GM06990 (cell line): ENCODE data around the gene BACH1.
A peak's percentile ranks its signal among the peaks of the same experiment; 100 is the strongest.
"Not testable (repeated sequence)": the region's sequence is repeated elsewhere in the genome, so short reads cannot be mapped to it uniquely, and the experiment has no call there.

Experiments used
- DNase-seq: peaks from one replicate; pipeline ENCODE4 v3.0.0-alpha.2; 2011; ENCODE audit not compliant: insufficient read length; ENCODE audit errors: extremely low read depth
- H3K27me3 ChIP-seq: replicated peaks from 2 replicates; pipeline ENCODE4 v1.6.0; 2011; ENCODE audit warnings: low read length; ENCODE audit not compliant: control insufficient read depth, insufficient read depth
- H3K36me3 ChIP-seq: 2 replicates; pipeline ENCODE4 v1.5.1; 2011; ENCODE audit warnings: low read length; ENCODE audit not compliant: control insufficient read depth, insufficient read depth
- H3K4me3 ChIP-seq: replicated peaks from 2 replicates; pipeline ENCODE4 v1.5.1; 2011; ENCODE audit warnings: low read depth, mild to moderate bottlenecking, control low read depth, low read length
- TF ChIP-seq, protein P1 (sequence below): IDR thresholded peaks from 2 replicates; pipeline ENCODE4 v1.5.1; 2011; ENCODE audit warnings: low read length, control low read depth, mild to moderate bottlenecking, inconsistent platforms; ENCODE audit not compliant: insufficient read depth, poor library complexity, severe bottlenecking

Gene BACH1

DNA sequence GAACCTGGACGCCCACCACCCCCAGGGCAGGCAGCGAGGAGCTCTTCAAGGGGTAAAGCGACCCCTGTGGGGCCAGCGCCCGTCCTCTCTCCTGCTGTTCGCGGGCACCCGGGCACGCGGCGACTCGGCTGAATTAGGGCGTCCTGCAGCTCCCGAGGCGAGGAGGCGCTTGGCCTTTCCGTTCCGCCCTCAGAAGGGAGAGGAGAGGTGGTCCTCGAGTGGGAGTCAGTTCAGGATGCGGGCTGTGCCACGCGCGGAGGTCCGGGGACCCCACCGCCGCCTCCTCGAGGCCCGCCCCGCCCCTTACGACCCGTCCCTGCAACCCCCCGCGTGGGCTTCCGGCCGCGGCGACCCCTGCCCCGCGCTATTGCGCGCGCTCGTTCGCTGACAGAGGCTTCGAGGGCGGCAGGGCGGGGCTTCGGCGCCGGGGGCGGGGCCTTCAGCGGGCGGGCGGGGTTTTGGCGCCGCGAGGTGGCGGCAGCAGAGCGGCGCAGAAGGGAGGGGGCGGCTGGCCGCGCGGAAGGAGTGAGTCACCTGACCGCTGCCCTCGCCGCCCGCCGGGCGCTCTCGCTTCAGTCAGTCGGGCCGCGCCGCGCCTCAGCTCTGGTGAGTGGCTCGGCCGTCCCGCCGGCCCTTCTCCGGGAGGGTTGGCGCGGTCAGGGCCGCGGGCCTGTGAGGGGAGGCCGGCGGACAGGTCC, at the start of gene BACH1:
Gene BACH1, plus strand, starts transcription at position 575 of the 698 bp plus-strand sequence. CDS start 22,359 bp downstream, outside the sequence.
- peak; percentile 94 for DNase-seq
- TF ChIP-seq, protein P1, sequence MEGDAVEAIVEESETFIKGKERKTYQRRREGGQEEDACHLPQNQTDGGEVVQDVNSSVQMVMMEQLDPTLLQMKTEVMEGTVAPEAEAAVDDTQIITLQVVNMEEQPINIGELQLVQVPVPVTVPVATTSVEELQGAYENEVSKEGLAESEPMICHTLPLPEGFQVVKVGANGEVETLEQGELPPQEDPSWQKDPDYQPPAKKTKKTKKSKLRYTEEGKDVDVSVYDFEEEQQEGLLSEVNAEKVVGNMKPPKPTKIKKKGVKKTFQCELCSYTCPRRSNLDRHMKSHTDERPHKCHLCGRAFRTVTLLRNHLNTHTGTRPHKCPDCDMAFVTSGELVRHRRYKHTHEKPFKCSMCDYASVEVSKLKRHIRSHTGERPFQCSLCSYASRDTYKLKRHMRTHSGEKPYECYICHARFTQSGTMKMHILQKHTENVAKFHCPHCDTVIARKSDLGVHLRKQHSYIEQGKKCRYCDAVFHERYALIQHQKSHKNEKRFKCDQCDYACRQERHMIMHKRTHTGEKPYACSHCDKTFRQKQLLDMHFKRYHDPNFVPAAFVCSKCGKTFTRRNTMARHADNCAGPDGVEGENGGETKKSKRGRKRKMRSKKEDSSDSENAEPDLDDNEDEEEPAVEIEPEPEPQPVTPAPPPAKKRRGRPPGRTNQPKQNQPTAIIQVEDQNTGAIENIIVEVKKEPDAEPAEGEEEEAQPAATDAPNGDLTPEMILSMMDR: peak; percentile 28

DNA sequence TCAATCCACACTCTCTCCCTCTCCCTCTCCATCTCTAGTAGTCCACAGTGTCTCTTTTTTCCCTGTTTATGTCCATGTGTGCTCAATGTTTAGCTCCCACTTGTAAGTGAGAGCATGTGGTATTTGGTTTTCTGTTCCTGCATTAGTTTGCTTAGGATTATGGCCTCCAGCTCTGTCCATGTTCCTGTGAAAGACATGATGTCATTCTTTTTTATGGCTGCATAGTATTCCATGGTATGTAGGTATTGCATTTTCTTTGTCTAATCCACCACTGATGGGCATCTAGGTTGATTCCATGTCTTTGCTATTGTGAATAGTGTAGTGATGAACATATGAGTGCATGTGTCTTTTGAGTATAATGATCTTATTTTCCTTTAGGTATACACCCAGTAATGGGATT, 49.4 kb upstream of the BACH1 start:
- DNase-seq, H3K4me3 ChIP-seq, H3K27me3 ChIP-seq, H3K36me3 ChIP-seq: not testable (repeated sequence)

More for the DNA sequence above, at the start of gene BACH1:
- Histone ChIP-seq H3K36me3 (no peaks in the 10 kb centered on the region), H3K4me3 (peak within 1 kb of the TSS; percentile 95), H3K27me3 (no peaks in the 10 kb centered on the region)

DNA sequence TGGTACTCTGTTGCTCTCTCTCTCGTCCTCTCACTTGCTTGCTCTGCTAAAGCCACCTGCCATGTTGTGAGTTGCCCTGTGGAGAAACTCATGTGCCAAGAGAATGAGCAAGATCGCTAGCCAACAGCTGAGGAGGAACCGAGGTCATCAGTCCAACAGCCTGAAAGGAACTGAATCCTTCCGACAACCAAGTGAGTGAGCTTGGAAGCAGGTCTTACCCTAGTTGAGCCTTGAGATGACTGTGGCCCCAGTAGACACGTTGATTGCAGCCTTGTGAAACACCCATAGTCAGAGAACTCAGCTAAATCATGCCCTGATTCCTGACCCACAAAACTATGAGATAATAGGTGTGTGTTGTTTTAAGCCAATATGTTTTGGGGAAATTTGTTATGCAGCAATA, 48.1 kb upstream of the BACH1 start:
- no peak overlapping the region for H3K4me3 ChIP-seq
- no peaks in the 10 kb centered on the region for H3K36me3 ChIP-seq
- TF ChIP-seq, protein P1: no peak
- no peaks in the 10 kb centered on the region for H3K27me3 ChIP-seq
- no peak for DNase-seq

DNA sequence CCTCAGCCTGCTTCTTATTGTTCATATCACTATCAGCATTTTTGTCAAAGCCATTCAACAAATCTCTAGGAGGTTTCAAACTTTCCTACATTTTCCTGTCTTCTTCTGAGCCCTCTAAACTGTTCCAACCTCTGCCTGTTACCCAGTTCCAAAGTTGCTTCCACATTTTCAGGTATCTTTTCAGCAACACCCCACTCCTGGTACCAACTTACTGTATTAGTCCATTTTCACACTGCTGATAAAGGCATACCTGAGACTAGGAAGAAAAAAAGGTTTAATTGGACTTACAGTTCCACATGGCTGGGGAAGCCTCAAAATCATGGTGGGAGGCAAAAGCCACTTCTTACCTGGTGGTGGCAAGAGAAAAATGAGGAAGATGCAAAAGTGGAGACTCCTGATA, 44.9 kb upstream of the BACH1 start:
- not testable (repeated sequence) for DNase-seq, H3K36me3 ChIP-seq, H3K27me3 ChIP-seq, H3K4me3 ChIP-seq

DNA sequence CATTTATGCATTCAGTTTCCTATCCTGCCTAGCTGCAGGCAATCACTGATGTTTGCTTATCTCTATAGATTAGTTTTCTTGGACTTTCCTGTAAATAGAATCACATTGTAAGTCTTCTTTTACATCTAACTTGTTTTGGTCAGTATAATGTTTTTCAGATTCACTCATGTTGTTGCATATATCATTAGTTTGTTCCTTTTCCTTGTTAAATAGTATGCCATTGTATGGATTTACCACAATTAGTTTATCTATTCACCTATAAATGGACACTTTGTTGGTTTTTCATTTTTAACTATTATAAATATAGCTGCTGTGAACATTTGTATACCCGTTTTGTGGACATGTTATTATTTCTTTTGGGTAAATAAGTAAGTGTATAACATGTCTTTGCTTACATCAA, 44.2 kb upstream of the BACH1 start:
- TF ChIP-seq, protein P1: no peak
- Histone ChIP-seq H3K36me3 (no peaks in the 10 kb centered on the region), H3K27me3 (no peaks in the 10 kb centered on the region), H3K4me3 (no peak overlapping the region)
- no peak for DNase-seq

DNA sequence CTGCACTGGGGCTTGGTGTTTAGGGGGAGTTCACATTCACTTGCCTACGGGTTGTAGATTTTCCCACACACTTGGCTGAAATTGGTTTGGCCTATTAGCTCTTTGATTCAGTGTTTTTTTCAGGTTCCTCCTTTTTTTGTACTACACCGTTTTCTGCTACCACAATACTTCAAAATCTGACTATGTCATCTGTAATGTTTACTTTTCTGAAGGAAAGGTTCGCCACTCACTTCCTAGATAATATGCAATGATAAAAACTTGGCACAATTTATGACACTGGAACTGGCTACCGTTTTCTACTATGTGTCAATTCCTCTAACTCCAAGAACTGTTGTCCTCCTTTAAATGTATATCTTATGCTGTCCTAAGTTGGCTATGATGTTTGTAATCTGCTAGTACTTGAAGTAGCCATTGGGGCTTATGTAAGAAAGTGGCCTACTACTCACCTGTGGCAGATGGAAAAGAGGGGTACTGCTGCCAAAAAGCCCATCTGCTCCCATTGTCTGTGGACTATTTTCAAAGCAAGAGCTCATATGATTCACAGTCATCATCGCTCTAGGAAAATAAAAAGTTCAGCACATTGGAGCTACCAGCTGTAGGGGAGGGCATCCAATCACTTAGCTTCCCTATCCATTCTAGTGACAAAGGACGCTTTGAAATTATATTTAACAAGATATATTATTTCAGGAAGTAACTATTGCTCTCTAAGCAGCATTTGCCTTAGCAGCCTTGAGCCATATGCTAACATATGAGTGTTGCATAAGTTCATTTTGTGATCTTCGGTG, 42.4 kb upstream of the BACH1 start:
- TF ChIP-seq, protein P1: no peak
- no peak for DNase-seq
- Histone ChIP-seq H3K27me3 (no peaks in the 10 kb centered on the region), H3K4me3 (no peak overlapping the region), H3K36me3 (no peaks in the 10 kb centered on the region)
